ENCODE data around the gene SREK1IP1. TPM values are rescaled to one million over a fixed set of nuclear protein-coding genes. Genes with fewer than 3 reads are reported as not detected.

SREK1IP1 gene
- total and polyA plus RNA-seq, 9 of the 15 experiments (the other 6 are each of a cell fraction or from before 2014, with no cell fraction given): 6.9 to 45.2 (median 21.7) TPM

DNA sequence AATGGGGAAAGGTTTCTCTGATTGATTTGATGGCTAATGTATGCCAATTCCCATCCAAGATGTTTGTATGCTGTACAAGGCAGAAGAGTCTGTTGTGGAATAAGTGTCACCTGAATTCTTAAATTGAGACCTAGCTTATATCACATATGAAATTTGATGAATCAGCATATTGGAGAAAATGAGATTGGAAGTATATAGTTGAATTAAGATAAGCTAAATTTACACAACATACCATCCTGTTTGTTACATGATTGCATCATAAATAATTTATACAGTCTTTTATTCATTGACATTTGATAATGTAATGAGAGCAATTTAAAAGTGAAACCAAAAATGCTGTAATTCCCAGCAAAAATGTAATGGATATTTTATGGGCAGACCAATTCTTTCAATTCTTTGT, 1.4 kb upstream of the SREK1IP1 start (continued):
- no peak for TF ChIP-seq HBP1 (CRISPR knock-in tag; IDR thresholded peaks at IDR 0.05)
- no peak for TF ChIP-seq CREM (IDR thresholded peaks at IDR 0.05; ENCODE audit: low read depth)
- TF ChIP-seq ZNF57 (CRISPR knock-in tag; IDR thresholded peaks at IDR 0.05): no peak
- no peak for TF ChIP-seq CXXC5 (CRISPR knock-in tag; IDR thresholded peaks at IDR 0.05)
- no peak for TF ChIP-seq RFX1 (IDR thresholded peaks at IDR 0.05)
- TF ChIP-seq, protein P1, sequence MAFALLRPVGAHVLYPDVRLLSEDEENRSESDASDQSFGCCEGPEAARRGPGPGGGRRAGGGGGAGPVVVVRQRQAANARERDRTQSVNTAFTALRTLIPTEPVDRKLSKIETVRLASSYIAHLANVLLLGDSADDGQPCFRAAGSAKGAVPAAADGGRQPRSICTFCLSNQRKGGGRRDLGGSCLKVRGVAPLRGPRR (CRISPR knock-in tag; IDR thresholded peaks at IDR 0.05): no peak
- no peak for TF ChIP-seq FOXO4 (CRISPR knock-in tag; IDR thresholded peaks at IDR 0.05)
- peak; percentile 75 for TF ChIP-seq CEBPB (tag; IDR thresholded peaks at IDR 0.05)
- no peak for TF ChIP-seq CTBP1 (IDR thresholded peaks at IDR 0.05; ENCODE audit: borderline replicate concordance)
- TF ChIP-seq ZNF184 (CRISPR knock-in tag; IDR thresholded peaks at IDR 0.05): no peak
- no peak for TF ChIP-seq ZFP91 (CRISPR knock-in tag; IDR thresholded peaks at IDR 0.05)
- TF ChIP-seq, protein P2, sequence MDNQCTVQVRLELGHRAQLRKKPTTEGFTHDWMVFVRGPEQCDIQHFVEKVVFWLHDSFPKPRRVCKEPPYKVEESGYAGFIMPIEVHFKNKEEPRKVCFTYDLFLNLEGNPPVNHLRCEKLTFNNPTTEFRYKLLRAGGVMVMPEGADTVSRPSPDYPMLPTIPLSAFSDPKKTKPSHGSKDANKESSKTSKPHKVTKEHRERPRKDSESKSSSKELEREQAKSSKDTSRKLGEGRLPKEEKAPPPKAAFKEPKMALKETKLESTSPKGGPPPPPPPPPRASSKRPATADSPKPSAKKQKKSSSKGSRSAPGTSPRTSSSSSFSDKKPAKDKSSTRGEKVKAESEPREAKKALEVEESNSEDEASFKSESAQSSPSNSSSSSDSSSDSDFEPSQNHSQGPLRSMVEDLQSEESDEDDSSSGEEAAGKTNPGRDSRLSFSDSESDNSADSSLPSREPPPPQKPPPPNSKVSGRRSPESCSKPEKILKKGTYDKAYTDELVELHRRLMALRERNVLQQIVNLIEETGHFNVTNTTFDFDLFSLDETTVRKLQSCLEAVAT (IDR thresholded peaks at IDR 0.05): no peak
- no peak for TF ChIP-seq NR4A1 (CRISPR knock-in tag; IDR thresholded peaks at IDR 0.05)
- no peak for TF ChIP-seq NR4A1 (tag; IDR thresholded peaks at IDR 0.05)
- no peak for TF ChIP-seq FOXA3 (CRISPR knock-in tag; conservative IDR thresholded peaks at IDR 0.05 in 1 of 2, IDR thresholded peaks at IDR 0.05 in 1 of 2)
- no peak for TF ChIP-seq ZFPM2 (CRISPR knock-in tag; IDR thresholded peaks at IDR 0.05)
- TF ChIP-seq E4F1 (CRISPR knock-in tag; IDR thresholded peaks at IDR 0.05; ENCODE audit: borderline replicate concordance): no peak
- TF ChIP-seq, protein P3, sequence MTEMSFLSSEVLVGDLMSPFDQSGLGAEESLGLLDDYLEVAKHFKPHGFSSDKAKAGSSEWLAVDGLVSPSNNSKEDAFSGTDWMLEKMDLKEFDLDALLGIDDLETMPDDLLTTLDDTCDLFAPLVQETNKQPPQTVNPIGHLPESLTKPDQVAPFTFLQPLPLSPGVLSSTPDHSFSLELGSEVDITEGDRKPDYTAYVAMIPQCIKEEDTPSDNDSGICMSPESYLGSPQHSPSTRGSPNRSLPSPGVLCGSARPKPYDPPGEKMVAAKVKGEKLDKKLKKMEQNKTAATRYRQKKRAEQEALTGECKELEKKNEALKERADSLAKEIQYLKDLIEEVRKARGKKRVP (CRISPR knock-in tag; IDR thresholded peaks at IDR 0.05): no peak
- peak; percentile 97 for TF ChIP-seq C11orf30 (IDR thresholded peaks at IDR 0.05; ENCODE audit: low read depth)
- no peak for TF ChIP-seq SMARCE1 (IDR thresholded peaks at IDR 0.05)
- TF ChIP-seq MAFF (IDR thresholded peaks at IDR 0.05; ENCODE audit: low read length): peak; percentile 99
